Measurements from ENCODE around the gene EIF5. TPM values are rescaled to one million over a fixed set of nuclear protein-coding genes. Genes with fewer than 3 reads are reported as not detected.

The EIF5 gene
- total RNA-seq, 2 donors from 2014 or later, result 89.2 to 373 TPM

GRCh38 chr14:103319422-103319821 is 14.6 kb upstream of the EIF5 start:
- DNase-seq (ENCODE audit: low spot score) (no peak), ATAC-seq (ENCODE audit: insufficient number of reproducible peaks, low FRiP score, low read depth) (no peak)
- H3K36me3 ChIP-seq, result no peaks in the 10 kb centered on the region
- no peaks in the 10 kb centered on the region for H3K27me3 ChIP-seq (replicated peaks; ENCODE audit: insufficient read depth)
- no peaks in the 10 kb centered on the region for H3K9me3 ChIP-seq
- H3K4me1 ChIP-seq (ENCODE audit: control insufficient read depth in 1 of 2, low read depth in 2 of 2), result no peaks in the 10 kb centered on the region
- H3K4me3 ChIP-seq, result no peak overlapping the region
- TF ChIP-seq CTCF (IDR thresholded peaks at IDR 0.05), result no peak
- no peak overlapping the region for H3K27ac ChIP-seq

DNA sequence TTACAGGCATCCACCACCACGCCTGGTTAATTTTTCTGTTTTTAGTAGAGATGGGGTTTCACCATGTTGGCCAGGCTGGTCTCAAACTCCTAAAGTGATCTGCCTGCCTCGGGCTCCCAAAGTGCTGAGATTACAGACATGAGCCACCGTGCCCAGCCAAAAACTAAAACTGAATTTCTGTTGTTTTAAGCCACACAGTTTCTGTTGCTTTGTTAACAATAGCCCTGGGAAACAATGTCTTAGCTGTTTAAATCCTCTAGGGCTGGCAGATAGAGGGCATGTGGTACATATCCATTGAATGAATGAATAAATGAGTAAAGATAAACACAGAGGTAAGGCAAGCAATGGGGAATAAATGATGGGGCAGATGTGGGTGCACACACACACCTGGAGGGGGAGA is 8.0 kb upstream of the EIF5 start:
- Histone ChIP-seq H3K27me3 (replicated peaks; ENCODE audit: insufficient read depth) (no peaks in the 10 kb centered on the region), H3K9me3 (no peaks in the 10 kb centered on the region), H3K27ac (no peak overlapping the region), H3K4me1 (ENCODE audit: control insufficient read depth in 1 of 2, low read depth in 2 of 2) (no peaks in the 10 kb centered on the region), H3K4me3 (no peak overlapping the region), H3K36me3 (no peaks in the 10 kb centered on the region)
- no peak for DNase-seq (ENCODE audit: low spot score)
- no peak for ATAC-seq (ENCODE audit: insufficient number of reproducible peaks, low FRiP score, low read depth)
- TF ChIP-seq CTCF (IDR thresholded peaks at IDR 0.05), result no peak

GRCh38 chr14:103328941-103329340 is 5.1 kb upstream of the EIF5 start:
- Histone ChIP-seq H3K4me3 (no peak overlapping the region), H3K36me3 (no peaks in the 10 kb centered on the region), H3K4me1 (ENCODE audit: control insufficient read depth in 1 of 2, low read depth in 2 of 2) (peaks cover 3 to 12% of the 10 kb centered on the region in 2 donors), H3K9me3 (no peaks in the 10 kb centered on the region), H3K27ac (no peak overlapping the region), H3K27me3 (replicated peaks; ENCODE audit: insufficient read depth) (no peaks in the 10 kb centered on the region)
- TF ChIP-seq CTCF (IDR thresholded peaks at IDR 0.05), result no peak
- ATAC-seq (ENCODE audit: insufficient number of reproducible peaks, low FRiP score, low read depth) (no peak), DNase-seq (ENCODE audit: low spot score) (no peak)

DNA sequence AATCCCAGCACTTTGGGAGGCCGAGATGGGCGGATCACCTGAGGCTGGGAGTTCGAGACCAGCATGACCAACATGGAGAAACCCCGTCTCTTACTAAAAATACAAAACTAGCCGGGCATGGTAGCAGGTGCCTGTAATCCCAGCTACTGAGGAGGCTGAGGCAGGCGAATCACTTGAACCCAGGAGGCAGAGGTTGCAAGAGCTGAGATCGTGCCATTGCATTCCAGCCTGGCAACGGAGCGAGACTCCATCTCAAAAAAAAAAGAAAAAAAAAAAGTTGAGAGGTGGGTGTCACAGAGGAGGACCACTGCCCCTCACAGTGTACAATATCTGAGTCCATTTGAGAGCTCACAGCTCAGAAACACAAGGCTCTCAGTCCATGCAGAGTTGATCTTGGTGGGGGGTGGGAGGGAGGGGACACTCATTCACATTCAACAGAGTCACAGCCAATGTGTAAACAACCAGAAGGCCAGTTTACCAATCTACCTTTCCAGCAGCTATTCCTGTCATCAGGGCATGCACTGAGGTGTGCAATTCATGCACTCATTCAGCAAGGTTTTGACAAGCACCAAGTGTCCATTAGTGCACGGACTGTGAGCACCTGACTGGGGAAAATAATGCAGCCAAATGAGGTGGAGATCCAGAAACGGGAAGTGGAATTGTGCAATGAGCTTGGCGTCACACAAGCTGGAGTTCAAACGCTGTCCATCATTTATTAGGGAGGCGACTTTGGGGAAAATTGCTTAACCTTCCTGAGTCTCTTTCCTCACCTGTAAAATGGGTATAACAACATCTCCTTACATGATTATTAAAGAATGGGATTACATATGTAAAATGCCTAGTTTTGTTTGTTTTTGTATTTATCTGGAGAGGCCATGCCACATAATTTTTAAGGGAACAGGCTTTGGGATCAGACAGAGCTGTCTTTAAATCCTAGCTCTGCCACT is 4.4 kb upstream of the EIF5 start:
- H3K27me3 ChIP-seq (replicated peaks; ENCODE audit: insufficient read depth), result no peaks in the 10 kb centered on the region
- H3K4me3 ChIP-seq, result no peak overlapping the region
- DNase-seq (ENCODE audit: low spot score) (no peak), ATAC-seq (ENCODE audit: insufficient number of reproducible peaks, low FRiP score, low read depth) (no peak)
- no peaks in the 10 kb centered on the region for H3K9me3 ChIP-seq
- no peak for TF ChIP-seq CTCF (IDR thresholded peaks at IDR 0.05)
- H3K4me1 ChIP-seq (ENCODE audit: control insufficient read depth in 1 of 2, low read depth in 2 of 2), result peaks cover 3 to 12% of the 10 kb centered on the region in 2 donors
- H3K36me3 ChIP-seq, result no peaks in the 10 kb centered on the region
- H3K27ac ChIP-seq, result no peak overlapping the region

DNA sequence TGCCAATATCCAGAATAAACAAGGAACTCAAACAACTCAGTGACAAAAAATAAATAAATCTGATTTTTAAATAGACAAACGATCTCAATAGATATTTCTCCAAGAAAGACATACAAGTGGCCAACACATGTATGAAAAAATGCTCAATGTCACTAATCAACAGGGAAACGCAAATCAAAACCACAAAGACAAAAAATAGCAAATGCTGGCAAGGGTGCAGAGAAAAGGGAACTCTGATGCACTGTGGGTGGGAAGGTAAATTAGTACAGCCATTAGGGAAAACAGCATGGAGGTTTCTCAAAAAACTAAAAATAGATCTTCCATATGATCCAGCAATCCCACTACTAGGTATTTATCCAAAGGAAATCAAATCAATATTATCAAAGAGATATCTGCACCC is 3.5 kb upstream of the EIF5 start:
- no peak for TF ChIP-seq CTCF (IDR thresholded peaks at IDR 0.05)
- Histone ChIP-seq H3K4me1 (ENCODE audit: control insufficient read depth in 1 of 2, low read depth in 2 of 2) (peaks cover 4 to 14% of the 10 kb centered on the region in 2 donors), H3K9me3 (no peaks in the 10 kb centered on the region), H3K27ac (no peak overlapping the region), H3K36me3 (no peaks in the 10 kb centered on the region), H3K4me3 (no peak overlapping the region), H3K27me3 (replicated peaks; ENCODE audit: insufficient read depth) (no peaks in the 10 kb centered on the region)
- ATAC-seq (ENCODE audit: insufficient number of reproducible peaks, low FRiP score, low read depth) (no peak), DNase-seq (ENCODE audit: low spot score) (no peak)
